Measurements from ENCODE around the gene FPR2.
"Not testable (repeated sequence)": the region's sequence is repeated elsewhere in the genome, so short reads cannot be mapped to it uniquely, and the experiment has no call there.

FPR2 gene, protein sequence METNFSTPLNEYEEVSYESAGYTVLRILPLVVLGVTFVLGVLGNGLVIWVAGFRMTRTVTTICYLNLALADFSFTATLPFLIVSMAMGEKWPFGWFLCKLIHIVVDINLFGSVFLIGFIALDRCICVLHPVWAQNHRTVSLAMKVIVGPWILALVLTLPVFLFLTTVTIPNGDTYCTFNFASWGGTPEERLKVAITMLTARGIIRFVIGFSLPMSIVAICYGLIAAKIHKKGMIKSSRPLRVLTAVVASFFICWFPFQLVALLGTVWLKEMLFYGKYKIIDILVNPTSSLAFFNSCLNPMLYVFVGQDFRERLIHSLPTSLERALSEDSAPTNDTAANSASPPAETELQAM

DNA sequence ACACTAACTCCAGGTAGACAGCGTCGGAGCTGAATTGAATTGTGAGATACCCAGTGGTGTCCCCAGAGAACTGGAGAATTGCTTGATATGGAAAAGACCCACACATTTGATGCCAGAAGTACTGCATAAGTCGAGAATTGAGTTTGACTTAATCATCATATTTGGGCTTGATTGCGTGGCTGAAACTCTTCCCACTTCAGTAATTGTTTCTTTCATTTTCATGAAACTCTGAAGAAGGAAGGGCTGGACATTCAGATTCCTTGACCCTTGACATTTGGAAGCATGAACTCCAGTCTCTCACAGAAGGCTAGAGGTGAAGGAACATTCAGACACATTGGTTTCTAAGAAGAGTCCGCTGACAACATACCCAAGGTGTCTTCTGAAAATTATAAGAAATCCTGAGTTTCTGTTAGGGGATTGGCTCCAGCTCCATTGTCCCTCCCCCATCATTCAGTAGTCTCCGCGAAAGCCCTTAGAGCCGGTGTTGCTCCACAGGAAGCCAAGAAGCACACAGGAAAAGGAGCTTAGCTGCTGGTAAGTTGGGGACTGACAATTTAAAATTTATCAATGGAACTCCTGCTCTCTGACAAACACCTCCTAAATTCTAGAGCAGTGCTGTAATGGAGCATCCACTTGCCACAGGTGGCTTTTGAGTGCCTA lies at the start of gene FPR2:
Gene FPR2, plus strand, starts transcription at position 484 of the 660 bp plus-strand sequence. CDS start 7,479 bp downstream, outside the sequence.
- DNase-seq, result no peak

DNA sequence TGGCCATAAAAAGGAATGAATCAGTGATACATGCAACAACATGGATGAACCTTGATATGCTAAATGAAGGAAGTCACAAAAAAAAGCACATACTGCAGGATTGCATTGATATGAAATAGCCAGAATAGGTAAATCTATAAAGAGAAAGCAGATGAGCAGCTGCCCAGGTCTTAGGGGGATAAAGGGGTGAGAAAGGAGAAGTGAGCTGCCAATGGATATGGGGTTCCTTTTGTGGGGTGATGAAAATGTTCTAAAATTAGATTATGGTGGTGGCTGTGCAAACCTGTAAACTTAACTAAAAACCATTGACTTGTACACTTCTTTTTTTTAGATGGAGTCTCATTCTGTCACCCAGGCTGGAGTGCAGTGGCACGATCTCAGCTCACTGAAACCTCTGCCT lies 49.3 kb upstream of the FPR2 start:
- DNase-seq, result no peak

DNA sequence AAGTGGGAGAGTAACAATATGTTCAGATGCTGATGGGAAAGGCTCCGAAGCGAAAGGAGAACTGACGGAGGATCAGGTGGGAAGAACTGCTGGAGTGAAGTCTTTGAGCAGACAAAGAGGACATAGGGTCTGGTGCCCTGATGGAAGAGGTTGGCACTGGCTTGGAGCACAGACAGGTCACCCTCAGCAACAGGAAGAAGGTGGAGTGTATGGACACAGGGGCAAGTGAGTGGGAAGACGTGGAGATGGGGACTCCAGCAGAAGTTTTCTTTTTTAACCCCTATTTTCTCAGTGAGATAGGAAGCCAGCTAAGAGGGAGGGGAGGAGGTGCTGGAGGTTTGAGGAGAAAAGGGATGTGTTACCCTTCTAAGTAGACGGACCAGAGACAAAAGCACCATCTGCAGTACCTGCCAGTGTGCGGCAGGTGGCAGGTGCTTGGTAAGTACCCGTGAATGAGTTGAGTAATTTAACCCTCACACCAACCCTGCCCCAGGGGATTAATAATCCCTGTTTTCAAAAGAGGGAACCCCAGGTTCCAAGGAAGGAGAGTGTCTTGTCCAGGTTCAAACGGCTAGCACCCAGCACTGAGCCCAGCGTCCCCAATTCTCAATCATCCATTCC lies 48.4 kb upstream of the FPR2 start:
- DNase-seq, result no peak

DNA sequence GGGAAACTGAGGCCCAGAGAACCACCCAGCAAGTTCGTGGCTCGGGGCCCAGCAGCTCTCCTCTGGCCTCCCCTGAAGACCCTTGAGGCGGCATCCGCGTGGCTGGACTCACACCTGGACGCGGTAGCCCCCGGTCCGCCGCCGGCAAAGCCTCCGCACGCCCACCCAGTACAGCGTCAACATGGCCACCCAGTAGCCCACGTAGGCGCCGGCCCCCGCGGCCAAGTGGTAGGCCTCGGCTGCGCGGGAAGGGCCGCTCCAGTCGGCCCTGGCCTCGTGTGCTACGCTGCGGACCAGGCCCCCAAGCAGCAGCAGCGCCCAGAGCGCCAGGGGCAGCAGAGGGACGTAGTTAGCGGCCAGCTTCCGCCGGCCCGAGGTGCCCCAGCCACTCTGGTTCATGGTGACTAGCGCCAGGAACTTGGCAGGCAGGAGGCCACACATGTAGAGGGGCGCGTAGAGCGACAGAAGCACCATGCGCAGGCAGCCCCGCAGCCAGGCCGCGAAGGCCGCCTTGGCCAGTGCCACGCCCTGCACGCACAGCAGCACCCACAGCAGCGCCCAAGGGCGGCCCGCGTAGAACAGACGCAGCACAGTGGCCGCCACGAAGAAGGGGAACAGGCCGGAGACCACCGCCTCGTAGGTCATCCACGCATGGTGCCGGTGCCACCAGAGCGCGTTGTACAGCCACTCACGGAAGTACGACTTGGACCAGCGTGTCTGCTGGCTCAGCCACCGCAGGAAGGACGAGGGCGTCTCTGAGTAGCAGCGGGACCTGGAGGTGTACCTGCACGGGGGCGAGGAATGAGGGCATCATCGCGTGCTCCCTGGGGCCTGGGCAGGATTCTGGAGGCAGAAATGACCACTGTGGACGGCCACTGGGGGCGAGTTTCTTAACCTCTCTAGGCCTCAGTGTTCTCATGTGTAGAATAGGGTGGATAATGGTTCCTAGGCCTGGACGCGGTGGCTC lies 47.4 kb upstream of the FPR2 start:
- no peak for DNase-seq

DNA sequence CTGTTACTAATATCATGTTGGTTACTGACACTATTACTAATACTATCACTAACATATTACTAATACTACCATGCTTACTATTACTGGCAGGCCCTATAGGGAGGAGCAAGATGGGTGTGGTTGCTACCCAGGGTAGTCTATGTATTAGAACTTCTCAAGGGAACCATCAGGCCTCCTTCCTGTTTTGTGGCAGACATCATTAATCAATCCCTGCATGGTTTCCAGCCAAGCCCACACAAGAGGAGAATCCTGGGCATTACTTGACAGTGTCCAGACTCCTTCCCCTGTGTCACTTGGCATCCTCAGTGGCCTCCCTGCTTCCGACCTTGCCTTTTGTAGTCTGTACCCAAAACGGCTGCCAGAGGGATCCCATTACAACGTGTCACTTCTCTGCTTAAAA lies 46.1 kb upstream of the FPR2 start:
- DNase-seq, result no peak

DNA sequence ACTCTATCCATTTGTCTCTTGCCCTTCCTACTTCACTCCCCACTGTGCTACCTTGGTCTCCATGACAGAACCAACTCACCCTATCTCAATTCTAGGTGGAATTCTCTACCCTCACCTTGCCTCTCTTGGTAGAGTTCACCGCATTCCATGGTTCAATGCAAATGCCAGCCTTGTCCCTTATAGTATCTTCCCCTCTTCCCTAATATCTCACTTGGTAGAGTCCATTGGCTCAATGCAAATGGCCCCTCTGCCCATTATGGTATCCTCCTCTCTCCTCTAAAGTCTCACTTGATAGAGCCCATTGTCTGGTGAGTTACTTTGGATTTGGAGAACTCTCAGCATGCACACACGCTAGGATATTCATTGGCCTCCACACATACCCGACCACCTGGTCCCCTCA lies 45.1 kb upstream of the FPR2 start:
- no peak for DNase-seq

DNA sequence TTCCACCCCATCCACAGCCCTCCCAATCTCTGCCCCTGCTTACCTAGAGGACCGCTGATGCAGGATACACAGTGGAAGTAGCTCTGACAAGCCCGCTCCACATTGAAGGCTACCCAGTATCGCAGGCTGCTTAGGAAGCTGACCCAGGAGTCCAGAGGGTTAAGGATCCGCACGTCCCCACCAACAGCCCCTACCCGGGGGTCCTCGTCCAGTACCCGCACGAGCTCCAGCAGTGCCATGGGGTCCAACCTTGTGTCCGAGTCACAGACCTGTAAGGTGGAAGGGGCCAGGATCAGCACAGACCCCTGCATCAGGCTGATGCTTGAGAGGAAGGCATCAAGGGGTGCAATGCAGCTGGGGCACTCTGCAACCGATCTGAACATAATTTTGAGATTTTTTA lies 44.1 kb upstream of the FPR2 start:
- DNase-seq, result no peak

DNA sequence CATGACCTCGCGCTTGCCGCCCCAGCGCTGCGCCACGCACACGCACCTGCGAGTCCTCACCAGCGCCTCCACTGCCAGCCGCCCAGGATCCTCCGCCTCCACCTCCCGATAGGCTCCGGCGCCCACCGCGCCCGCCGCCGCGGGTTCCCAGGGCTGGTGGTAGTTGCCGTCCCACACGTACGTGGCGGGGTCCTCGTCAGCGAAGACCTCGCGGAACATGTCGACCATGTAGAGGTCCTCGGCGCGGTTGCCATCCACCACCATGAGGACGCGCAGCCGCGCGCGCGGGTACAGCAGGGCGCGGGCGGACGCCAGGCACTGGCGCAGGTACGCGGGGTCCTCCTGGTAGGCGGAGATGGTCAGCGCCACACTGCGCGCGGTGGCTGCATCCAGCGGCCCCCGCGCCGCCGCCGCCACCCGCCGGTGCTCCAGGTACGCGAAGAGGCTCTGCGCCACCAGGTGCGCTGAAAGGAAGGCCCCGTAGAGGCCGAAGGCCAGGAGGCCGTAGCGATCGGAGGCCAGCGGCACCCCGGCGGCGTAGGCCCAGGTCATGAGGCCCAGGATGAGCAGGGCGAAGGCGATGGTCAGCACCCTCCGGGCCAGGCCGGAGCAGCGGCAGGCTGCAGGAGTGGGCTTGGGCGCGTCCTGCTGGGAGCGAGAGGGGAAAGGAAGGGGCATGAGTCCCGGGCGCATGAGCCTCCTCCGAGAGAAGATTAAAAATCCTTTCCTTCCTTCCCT lies 41.6 kb upstream of the FPR2 start:
- DNase-seq, result no peak

DNA sequence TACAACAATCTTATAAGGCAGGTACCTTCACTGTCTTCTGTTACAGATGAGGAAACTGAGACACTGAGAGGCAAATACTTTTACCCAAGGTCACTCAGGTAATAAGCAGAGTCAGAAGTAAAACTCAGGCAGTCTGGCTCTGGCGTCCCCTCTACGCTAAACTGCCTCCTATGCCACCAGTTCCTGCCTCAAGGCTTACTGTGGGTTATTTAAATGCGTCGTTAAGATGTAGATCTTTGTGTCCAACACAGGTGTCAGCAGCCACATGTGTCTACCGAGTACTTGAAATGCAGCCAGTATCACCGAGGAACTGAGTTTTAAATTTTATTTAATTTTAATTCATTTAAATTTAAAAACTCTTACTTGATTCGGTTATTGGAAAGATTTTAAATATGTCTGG lies 39.1 kb upstream of the FPR2 start:
- no peak for DNase-seq

DNA sequence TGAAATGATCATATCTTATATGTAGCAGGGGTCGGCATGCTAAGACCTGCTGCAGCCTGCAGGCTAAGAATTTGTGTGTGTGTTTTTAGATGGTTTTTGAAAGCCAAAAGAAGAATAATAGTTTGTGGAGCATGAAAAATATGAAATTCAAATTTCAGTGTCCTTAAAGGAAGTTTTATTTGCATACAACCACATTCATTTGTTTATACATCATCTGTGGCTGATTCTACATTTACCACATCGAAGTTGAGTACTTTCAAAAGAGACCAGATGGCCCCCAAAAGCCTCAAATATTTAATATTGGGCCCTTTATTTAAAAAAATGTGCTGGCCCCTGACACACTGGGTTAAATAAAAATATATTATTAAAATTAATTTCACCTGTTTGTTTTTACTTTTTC lies 38.5 kb upstream of the FPR2 start:
- no peak for DNase-seq

DNA sequence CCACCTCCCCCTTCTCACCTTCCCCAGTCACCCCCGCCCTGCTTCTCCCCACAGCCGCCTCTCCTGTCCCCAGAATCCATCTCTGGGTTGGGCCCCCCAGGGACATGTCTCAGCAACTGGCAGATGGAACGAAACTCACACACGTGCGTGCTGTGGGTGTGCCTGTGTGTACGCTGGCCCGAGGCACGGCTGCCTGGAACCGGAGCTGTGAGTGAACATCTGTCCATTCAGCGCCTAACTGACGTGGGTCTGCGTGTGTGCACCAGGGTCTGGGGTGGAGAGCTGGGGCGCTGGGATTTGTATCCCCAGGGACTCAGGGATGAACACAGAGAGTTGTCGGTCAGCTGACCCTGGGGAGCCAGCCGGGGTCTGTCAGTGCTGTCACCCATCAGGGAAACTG lies 36.4 kb upstream of the FPR2 start:
- no peak for DNase-seq

DNA sequence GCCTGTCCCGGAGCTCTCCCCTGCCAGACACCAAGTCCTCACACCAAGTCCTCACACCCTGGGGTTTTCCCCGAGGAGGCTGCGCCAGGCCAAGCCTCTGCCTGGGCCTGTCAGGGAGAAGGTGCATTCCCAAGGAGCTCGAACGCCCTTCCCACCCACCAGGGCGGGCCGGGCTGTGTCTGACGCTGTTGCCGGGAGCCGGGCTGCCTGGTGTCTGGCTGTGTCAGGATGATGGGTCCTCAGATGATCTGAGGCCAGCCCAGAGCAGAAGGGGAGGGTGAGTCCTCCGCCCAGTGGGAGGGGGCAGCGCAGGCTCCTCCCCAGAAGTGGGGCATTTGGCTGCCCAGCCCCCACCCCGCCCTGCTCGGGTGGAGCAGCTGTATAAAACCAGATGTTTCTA lies 34.9 kb upstream of the FPR2 start:
- no peak for DNase-seq

DNA sequence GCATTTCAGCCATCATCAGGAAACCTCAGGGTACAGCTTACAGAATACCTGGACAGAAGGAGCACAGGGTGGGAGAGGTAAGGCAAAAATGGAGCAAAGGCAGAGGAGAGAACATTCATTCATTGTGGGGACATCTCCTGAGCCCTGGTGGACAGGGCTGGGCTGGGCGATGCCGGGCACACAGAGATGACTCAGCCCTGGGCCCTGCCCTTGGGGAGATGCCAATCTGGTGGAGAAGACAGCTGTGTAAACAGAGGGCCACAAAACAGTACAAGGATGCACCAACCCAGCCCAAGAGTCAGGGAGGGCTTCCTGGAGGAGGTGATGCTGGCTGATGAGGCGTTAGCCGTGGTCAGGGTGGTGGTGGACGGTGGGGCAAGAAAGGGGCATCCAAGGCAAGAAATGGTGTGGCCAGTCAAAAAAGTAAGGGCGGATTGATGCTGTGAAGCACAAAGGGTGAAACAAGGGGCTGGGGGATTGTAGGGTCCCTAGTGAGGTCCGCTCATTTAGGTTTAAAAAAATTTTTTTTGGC lies 33.6 kb upstream of the FPR2 start:
- DNase-seq, result no peak

DNA sequence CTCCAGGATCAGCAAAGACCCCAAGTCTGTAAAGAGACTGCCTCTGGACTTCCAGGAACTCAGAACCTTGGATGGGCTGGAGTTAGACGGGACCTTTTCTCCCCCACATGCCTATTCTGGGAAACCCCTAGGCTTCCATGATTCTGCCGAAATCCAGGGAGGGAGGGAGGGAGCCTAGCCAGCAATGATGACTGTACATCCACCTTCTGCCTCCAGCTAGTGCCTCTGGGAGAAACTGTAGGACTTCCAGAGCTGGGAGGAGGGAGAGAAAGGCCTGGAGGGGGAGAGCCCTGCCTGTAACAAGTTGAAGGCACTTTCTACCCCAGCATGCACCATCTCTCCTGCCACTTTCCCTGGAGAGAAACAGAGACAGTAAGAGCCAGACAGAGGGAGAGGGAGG lies 31.2 kb upstream of the FPR2 start:
- no peak for DNase-seq

DNA sequence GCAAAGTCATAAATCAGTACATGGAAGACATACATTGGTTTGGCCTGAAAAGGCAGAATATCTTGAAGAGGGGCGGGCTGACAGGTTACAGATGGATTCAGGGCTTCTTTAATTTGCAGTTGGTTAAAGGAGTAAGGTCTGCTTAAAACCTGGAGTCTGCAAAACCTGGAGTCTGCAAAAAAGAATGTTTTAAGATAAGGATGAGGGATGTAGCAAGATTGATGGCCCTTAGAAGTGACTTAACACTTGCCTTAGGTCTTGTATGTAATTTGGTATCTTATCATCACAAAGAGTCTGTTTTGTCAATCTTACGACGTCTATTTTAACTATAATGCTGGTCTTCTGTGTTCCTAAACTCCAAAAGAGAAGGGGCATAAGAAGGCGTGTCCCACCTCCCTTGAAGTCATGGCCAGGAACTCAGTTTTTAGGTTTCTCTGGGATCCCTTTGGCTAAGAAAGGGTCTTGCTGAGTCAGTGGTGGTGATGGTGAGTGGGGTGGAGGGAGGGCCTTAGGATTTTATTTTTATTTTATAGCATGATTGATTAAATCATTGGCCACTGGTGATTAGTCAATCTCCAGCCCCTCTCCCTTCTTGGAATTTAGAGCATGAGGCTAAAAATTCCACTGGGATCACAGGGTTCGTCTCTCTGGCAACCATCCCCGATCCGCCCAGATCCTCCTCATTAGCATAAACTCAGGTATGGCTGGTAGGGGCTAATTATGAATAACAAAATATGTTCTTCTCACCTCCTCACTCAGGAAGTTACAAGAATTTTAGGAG lies 27.0 kb upstream of the FPR2 start:
- DNase-seq, result no peak

DNA sequence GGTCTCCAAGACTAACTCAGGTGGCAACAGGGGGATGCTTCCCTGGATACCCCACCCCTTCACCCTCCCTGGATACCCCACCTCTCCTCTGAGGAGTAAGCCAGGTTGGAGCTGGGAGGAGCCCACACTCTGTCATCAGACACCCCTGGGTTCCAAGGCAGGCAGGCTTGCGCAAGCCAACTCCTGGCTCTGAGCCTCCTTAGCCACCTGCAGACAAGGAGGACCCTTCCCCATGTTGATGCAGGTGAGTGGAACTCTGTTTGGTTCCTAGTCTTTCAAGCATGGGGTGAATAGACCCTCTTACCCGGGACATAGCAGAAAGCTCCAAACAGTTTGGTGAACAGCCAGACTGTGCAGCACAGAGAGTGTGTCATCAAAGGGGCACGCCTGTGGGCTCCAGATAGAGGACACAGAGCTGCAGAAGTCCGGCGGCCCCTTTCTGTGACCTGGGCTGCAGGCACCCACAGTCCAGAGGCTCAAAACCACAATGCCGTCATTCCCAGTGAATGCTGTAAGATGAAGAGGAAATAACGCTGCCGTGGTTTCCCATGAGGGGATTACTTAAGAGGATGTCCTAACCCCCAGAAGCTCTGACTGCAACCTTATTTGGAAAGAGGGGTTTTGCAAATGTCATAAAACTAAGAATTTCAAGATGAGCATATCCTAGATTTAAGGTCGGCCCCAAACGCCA lies 25.1 kb upstream of the FPR2 start:
- no peak for DNase-seq

DNA sequence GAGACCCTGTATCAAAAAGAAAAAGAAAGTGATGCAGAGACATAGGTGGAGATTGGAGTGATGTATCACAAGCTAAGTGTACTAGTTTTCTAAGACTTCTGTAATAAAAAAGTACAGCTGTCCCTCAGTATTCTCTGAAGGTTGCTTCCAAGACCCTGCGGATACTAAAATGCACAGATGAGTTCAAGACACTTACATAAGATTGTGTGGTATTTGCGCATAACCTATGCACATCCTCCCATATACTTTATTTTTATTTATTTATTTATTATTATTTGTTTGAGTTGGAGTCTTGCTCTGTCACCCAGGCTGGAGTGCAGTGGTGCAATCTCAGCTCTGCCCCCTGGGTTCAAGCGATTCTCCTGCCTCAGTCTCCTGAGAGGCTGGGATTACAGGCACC lies 23.6 kb upstream of the FPR2 start:
- no peak for DNase-seq

DNA sequence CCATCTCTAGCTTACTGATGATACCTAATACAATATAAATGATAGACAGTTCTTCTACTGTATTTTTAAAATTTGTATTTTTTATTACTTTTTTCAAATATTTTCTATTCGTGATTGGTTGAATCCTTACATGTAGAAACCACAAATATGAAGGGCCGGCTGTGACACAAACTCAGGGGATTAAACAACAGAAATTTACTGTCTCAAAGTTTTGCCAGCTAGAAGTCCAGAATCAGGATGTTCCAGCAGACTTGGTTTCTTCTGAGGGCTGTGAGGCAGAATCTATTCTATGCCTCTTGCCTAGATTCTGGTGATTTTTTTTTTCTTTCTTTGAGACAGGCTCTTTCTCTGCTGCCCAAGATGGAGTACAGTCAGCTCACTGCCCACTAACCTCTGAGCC lies 23.1 kb upstream of the FPR2 start:
- no peak for DNase-seq

DNA sequence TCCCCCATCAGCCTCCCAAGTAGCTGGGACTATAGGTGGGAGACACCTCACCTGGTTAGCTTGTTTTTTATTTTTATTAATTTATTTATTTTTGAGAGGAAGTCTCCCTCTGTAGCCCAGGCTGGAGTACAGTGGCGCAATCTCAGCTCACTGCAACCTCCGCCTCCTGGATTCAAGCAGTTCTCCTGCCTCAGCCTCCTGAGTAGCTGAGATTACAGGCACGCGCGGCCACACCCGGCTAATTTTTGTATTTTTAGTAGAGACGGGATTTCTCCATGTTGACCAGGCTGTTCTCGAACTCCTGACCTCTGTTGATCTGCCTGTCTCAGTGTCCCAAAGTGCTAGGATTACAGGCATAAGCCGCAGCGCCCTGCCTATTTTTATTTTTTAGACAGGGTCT lies 22.5 kb upstream of the FPR2 start:
- not testable (repeated sequence) for DNase-seq

DNA sequence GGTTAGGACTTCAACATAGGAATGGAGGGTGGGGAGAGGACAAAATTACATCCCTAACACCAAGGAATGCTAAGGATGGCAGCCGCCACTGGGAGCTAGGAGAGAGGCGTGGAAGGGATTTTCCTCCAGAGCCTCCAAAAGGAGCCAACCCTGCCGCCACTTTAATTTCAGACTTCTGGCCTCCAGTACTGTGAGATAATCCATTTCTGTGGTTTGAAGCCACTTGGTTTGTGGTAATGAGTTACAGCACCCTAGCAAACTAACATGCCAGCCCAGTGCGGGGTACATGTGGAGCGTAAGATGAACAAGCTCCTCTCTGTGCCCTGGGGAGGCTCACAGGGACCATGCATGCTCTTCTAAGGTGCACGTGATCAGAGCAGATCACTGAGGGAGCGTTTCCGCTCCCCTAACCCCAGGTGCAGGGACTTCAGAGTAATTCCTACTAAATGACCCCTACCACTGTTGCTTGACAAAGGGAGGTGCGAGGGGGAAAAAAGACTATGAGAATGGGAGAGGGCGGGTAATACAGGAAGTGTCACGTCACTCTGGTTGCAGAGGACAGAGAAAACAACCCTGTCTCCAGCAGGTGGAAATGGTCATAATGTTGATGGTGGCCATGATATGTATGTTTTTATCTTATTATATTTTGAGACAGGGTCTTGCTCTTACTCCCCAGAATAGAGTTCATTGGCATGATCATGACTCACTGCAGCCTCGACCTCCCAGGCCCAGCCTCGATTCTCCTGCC lies 21.3 kb upstream of the FPR2 start:
- no peak for DNase-seq
